Fibroblast of lung (primary cell): Measurements from ENCODE around the gene NECTIN1.

Experiments used
- CTCF ChIP-seq, 2 donors: IDR thresholded peaks in 1 of 2; conservative IDR thresholded peaks in 1 of 2; 1 replicate in 1 of 2; 2 replicates in 1 of 2; pipeline ENCODE4 v1.5.1; 2011 to 2012; ENCODE audit warnings: low read length in 2 of 2, control low read depth in 1 of 2, inconsistent platforms in 1 of 2, low read depth in 1 of 2, mild to moderate bottlenecking in 1 of 2
- EZH2 ChIP-seq: IDR thresholded peaks from 2 replicates; pipeline ENCODE4 v1.5.1; 2012; ENCODE audit warnings: low read length, control low read depth, mild to moderate bottlenecking; ENCODE audit errors: missing control alignments

DNA sequence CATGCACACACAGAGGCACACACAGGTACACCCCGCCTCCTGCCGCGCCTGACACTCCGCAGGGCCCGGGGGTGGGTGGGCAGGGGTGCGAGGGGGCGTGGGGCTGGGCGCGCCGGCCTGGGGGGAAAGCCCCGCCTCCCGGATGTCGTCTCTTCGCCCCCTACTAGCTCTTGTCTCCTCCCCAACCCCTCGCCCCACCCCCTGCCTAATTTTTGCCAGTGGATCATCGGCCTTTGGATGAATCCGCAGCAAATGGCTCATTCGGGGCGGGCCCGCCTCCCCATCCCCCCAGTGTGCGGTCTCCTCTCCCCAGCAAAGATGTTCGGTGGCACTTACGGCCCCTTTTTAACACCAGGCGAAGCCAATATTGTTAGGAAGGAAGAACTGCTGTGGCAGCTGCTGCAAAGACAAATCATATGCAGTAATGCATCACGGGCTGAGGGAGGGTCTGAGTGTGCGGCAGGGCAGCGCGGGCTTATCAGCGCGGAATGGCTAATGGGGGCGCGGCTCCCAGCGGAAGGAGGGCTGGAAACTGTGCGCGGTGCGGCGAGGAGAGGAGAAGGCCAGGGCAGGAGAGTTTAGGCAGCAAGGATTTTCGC lies 13.4 kb upstream of the NECTIN1 start:
- no peak for TF ChIP-seq CTCF (conservative IDR thresholded peaks at IDR 0.05 in 1 of 2, IDR thresholded peaks at IDR 0.05 in 1 of 2; ENCODE audit: low read depth in 1 of 2, low read length in 2 of 2)
- TF ChIP-seq EZH2: no peak
